SU-DHL-6 (cell line): ENCODE results near the gene B3GAT1.

Source experiments
- H2AFZ ChIP-seq: fragments of 200-600 bp; sonication (generic); 2 replicates; pipeline ENCODE4 v1.6.1; 2014; ENCODE audit warnings: low read depth, mild to moderate bottlenecking, moderate library complexity, mixed read lengths, antibody characterized with exemption, low read length; ENCODE audit not compliant: severe bottlenecking
- H3F3A ChIP-seq: fragments of 200-600 bp; shearing (Covaris generic); 2 replicates; pipeline ENCODE4 v1.6.0; 2016; ENCODE audit warnings: antibody characterized with exemption, mild to moderate bottlenecking; ENCODE audit not compliant: insufficient read depth
- H3K27ac ChIP-seq: fragments of 200-600 bp; sonication (generic); 2 replicates; pipeline ENCODE4 v1.5.1; 2016; ENCODE audit warnings: low read depth, mild to moderate bottlenecking, low read length, moderate library complexity, mixed read lengths
- H3K27me3 ChIP-seq: fragments of 200-600 bp; sonication (generic), shearing (Covaris generic); 2 replicates; pipeline ENCODE4 v1.6.0; 2014; ENCODE audit warnings: mild to moderate bottlenecking, low read length
- H3K36me3 ChIP-seq: fragments of 200-600 bp; sonication (generic); 2 replicates; pipeline ENCODE4 v1.6.1; 2014; ENCODE audit warnings: mild to moderate bottlenecking, low read length, mixed read lengths
- H3K4me2 ChIP-seq: fragments of 300-600, 200-600 bp; shearing (Covaris generic), sonication (generic); 2 replicates; pipeline ENCODE4 v1.6.0; 2014; ENCODE audit warnings: low read length, low read depth, mild to moderate bottlenecking; ENCODE audit not compliant: poor library complexity, severe bottlenecking
- H3K4me3 ChIP-seq: fragments of 200-600 bp; sonication (generic); 2 replicates; pipeline ENCODE4 v1.5.1; 2014; ENCODE audit warnings: antibody characterized with exemption, low read length, mild to moderate bottlenecking, mixed read lengths; ENCODE audit not compliant: insufficient read depth, poor library complexity, severe bottlenecking
- H3K79me2 ChIP-seq: fragments of 200-600 bp; sonication (generic); 2 replicates; pipeline ENCODE4 v1.6.1; 2014; ENCODE audit warnings: mild to moderate bottlenecking, low read length, moderate library complexity; ENCODE audit not compliant: insufficient read depth
- H3K9ac ChIP-seq: fragments of 200-600 bp; sonication (generic); 2 replicates; pipeline ENCODE4 v1.7.0; 2014; ENCODE audit warnings: mild to moderate bottlenecking, low read length
- H3K9me2 ChIP-seq: fragments of 200-600 bp; sonication (generic); replicated peaks from 2 replicates; pipeline ENCODE4 v1.6.1; 2014; ENCODE audit warnings: low read length; ENCODE audit not compliant: insufficient read depth
- H3K9me3 ChIP-seq: fragments of 200-600 bp; sonication (generic); 2 replicates; pipeline ENCODE4 v1.6.1; 2014; ENCODE audit warnings: low read length, mixed read lengths; ENCODE audit not compliant: insufficient read depth
- H4K20me1 ChIP-seq: fragments of 200-600 bp; sonication (generic); 2 replicates; pipeline ENCODE4 v1.6.1; 2014; ENCODE audit warnings: low read depth, mild to moderate bottlenecking, antibody characterized with exemption, low read length, moderate library complexity, mixed read lengths
- EZH2phosphoT487 ChIP-seq: fragments of 200-600 bp; sonication (generic), shearing (Covaris generic); conservative IDR thresholded peaks from 2 replicates; pipeline ENCODE4 v1.6.1; 2018; ENCODE audit warnings: mild to moderate bottlenecking, antibody characterized with exemption, low read length, moderate library complexity, mixed read lengths
- TF ChIP-seq, protein P1 (sequence below): fragments of 200-600 bp; sonication (generic); IDR thresholded peaks from one replicate; pipeline ENCODE4 v1.5.1; 2017; ENCODE audit warnings: antibody characterized with exemption, mild to moderate bottlenecking, low read length, moderate library complexity; ENCODE audit not compliant: insufficient read depth, poor library complexity, severe bottlenecking

B3GAT1 gene

DNA sequence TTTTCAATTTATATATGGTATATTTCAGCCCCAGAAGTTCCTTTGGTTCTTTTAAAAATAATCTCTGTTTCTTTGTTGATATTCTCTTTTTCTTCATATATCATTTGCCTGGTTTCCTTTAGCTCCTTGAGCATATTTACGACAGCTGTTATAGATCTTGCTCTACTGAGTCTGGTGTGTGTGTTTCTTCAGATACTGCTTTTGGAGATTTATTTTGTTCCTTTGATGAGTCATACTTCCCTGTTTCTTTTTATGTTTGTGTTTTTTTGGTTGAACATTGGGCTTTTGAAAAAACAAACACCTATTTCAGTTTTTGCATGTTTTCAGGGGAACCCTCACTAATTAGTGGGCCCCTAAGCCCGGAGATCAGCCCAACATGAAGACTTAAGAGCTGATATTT lies 56.9 kb downstream of the B3GAT1 start:
- Histone ChIP-seq H3K79me2 (no peaks in the 10 kb centered on the region), H3F3A (no peaks in the 10 kb centered on the region), H4K20me1 (no peaks in the 10 kb centered on the region), H3K9me2 (no peaks in the 10 kb centered on the region), H3K27ac (no peak overlapping the region), H2AFZ (no peak overlapping the region), H3K4me3 (no peak overlapping the region), H3K9ac (no peak overlapping the region), H3K36me3 (no peaks in the 10 kb centered on the region), H3K9me3 (no peaks in the 10 kb centered on the region), H3K4me2 (no peak overlapping the region), H3K27me3 (no peaks in the 10 kb centered on the region)
- no peak for TF ChIP-seq EZH2phosphoT487
- TF ChIP-seq, protein P1, sequence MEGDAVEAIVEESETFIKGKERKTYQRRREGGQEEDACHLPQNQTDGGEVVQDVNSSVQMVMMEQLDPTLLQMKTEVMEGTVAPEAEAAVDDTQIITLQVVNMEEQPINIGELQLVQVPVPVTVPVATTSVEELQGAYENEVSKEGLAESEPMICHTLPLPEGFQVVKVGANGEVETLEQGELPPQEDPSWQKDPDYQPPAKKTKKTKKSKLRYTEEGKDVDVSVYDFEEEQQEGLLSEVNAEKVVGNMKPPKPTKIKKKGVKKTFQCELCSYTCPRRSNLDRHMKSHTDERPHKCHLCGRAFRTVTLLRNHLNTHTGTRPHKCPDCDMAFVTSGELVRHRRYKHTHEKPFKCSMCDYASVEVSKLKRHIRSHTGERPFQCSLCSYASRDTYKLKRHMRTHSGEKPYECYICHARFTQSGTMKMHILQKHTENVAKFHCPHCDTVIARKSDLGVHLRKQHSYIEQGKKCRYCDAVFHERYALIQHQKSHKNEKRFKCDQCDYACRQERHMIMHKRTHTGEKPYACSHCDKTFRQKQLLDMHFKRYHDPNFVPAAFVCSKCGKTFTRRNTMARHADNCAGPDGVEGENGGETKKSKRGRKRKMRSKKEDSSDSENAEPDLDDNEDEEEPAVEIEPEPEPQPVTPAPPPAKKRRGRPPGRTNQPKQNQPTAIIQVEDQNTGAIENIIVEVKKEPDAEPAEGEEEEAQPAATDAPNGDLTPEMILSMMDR, result no peak

DNA sequence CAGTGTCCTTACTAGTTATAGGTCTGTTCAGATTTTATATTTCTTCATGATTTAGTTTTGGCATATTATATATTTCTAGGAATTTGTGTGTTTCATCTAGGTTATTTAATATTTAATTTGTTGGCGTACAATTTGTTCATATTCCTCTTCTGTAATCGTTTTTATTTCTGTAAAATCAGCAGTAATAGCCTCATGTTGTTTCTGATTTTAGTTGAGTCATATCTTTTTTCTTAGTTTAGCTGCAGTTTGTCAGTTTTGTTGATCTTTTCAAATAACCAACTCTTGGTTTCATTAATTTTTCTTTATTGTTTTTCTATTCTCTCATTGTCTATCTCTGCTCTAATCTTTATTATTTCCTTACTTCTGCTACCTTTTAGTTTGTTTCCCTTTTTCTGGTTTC lies 59.9 kb downstream of the B3GAT1 start:
- H3K9ac ChIP-seq, result no peak overlapping the region
- no peak overlapping the region for H3K4me3 ChIP-seq
- TF ChIP-seq EZH2phosphoT487, result no peak
- TF ChIP-seq, protein P1, result no peak
- no peak overlapping the region for H2AFZ ChIP-seq
- no peaks in the 10 kb centered on the region for H3F3A ChIP-seq
- no peak overlapping the region for H3K4me2 ChIP-seq
- no peaks in the 10 kb centered on the region for H3K36me3 ChIP-seq
- no peaks in the 10 kb centered on the region for H3K9me3 ChIP-seq
- no peak overlapping the region for H3K27ac ChIP-seq
- no peaks in the 10 kb centered on the region for H3K79me2 ChIP-seq
- no peaks in the 10 kb centered on the region for H3K27me3 ChIP-seq
- H3K9me2 ChIP-seq, result no peaks in the 10 kb centered on the region
- no peaks in the 10 kb centered on the region for H4K20me1 ChIP-seq

DNA sequence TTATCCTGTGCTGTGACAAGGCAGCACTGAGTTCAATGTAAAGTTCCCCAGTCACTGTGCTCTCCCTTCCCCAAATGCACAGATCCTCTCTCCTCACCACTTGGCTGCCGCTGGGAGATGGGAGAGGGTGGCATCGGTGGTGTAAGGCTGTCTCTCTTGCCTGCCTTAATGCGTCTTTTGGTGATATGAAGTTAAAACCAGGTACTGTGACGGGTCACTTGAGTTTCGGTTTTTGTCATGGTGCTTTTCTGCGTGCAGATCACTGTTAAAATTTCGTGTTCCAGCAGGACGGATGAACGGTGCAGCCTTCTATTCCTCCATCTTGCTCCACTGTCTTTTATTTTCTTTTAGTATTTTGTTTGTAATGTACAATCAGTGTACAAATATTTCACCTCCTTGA lies 61.7 kb downstream of the B3GAT1 start:
- H3K36me3 ChIP-seq, result no peaks in the 10 kb centered on the region
- H3K4me2 ChIP-seq, result no peak overlapping the region
- H3K9me3 ChIP-seq, result no peaks in the 10 kb centered on the region
- no peaks in the 10 kb centered on the region for H3K9me2 ChIP-seq
- H3K27ac ChIP-seq, result no peak overlapping the region
- no peaks in the 10 kb centered on the region for H3F3A ChIP-seq
- no peaks in the 10 kb centered on the region for H3K79me2 ChIP-seq
- no peak for TF ChIP-seq EZH2phosphoT487
- TF ChIP-seq, protein P1, result no peak
- no peak overlapping the region for H3K4me3 ChIP-seq
- H2AFZ ChIP-seq, result no peak overlapping the region
- H3K27me3 ChIP-seq, result no peaks in the 10 kb centered on the region
- no peak overlapping the region for H3K9ac ChIP-seq
- no peaks in the 10 kb centered on the region for H4K20me1 ChIP-seq
